ENCODE results near the gene ZNF264. TPM values are rescaled to one million over a fixed set of nuclear protein-coding genes. Genes with fewer than 3 reads are reported as not detected.

Gene ZNF264
- total and polyA plus RNA-seq, 2 of the 8 experiments (the other 6 are each of a cell fraction or from before 2014, with no cell fraction given), result 3.6 to 20.0 TPM

DNA sequence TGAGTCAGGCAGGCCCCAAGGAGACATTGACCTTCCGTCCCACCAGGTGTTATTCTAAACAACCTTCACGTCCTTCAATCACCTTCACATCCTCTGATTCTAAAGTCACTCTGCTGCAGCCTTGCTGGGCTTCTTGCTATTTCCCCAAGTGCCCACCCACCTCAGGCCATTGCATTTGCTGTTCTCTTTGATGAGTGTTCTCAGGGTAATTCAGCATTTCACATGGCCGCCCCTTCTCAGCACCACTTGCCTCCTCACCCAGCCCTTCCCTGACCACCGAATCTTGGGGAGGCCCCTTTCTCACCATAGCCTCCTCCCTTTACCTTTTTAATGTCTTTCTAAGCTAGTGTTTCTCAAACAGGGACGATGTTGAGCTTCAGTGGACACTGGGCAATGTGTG lies 53.8 kb downstream of the ZNF264 start:
- POLR2A ChIA-PET (ENCODE audit: partially characterized antibody), result interaction anchor here (2.0 kb wide), 1 partner anchor 54 kb away, joined by 4 read pairs; the partner anchor contains the start of gene ZNF264
- no peak for TF ChIP-seq BACH1 (IDR thresholded peaks at IDR 0.05; ENCODE audit: low read length)
- TF ChIP-seq, protein P1, sequence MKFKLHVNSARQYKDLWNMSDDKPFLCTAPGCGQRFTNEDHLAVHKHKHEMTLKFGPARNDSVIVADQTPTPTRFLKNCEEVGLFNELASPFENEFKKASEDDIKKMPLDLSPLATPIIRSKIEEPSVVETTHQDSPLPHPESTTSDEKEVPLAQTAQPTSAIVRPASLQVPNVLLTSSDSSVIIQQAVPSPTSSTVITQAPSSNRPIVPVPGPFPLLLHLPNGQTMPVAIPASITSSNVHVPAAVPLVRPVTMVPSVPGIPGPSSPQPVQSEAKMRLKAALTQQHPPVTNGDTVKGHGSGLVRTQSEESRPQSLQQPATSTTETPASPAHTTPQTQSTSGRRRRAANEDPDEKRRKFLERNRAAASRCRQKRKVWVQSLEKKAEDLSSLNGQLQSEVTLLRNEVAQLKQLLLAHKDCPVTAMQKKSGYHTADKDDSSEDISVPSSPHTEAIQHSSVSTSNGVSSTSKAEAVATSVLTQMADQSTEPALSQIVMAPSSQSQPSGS (IDR thresholded peaks at IDR 0.05; ENCODE audit: low read length), result no peak
- no peak for TF ChIP-seq GTF2F1 (IDR thresholded peaks at IDR 0.05; ENCODE audit: borderline replicate concordance, low read depth, low read length)
- no peak for TF ChIP-seq RNF2 (IDR thresholded peaks at IDR 0.05; ENCODE audit: borderline replicate concordance, low read depth, low read length, missing control alignments, poor library complexity, severe bottlenecking)
- TF ChIP-seq EGR1 (IDR thresholded peaks at IDR 0.05; ENCODE audit: borderline replicate concordance, low read depth, low read length), result no peak
- TF ChIP-seq CEBPB (IDR thresholded peaks at IDR 0.05; ENCODE audit: low read depth, low read length), result no peak
- TF ChIP-seq CHD1 (IDR thresholded peaks at IDR 0.05; ENCODE audit: low read depth, low read length), result no peak
- TF ChIP-seq TAF7 (optimal IDR thresholded peaks at IDR 0.05; ENCODE audit: borderline replicate concordance, low read depth, low read length), result no peak
- TF ChIP-seq YY1 (IDR thresholded peaks at IDR 0.05; ENCODE audit: low read depth, low read length), result no peak
- no peak for TF ChIP-seq SIX5 (IDR thresholded peaks at IDR 0.05; ENCODE audit: low read depth, low read length)
- no peak for TF ChIP-seq JUN (IDR thresholded peaks at IDR 0.05; ENCODE audit: low read depth, low read length)
- no peak for TF ChIP-seq SP4 (IDR thresholded peaks at IDR 0.05; ENCODE audit: low read length)
- no peak for TF ChIP-seq SRF (IDR thresholded peaks at IDR 0.05; ENCODE audit: low read depth, low read length)

More for the DNA sequence above, 53.8 kb downstream of the ZNF264 start:
- Histone ChIP-seq H2BK120ac (replicated peaks; ENCODE audit: low read depth, low read length) (no peak overlapping the region), H4K5ac (ENCODE audit: insufficient read length, low read depth, low read length) (no peak overlapping the region), H3K36me3 (ENCODE audit: control insufficient read depth in 2 of 4, insufficient read depth in 4 of 4, low read length in 3 of 4) (peaks cover 6 to 31% (median 21%) of the 10 kb centered on the region in 4 experiments; a peak in 7 of 8 replicates), H3K9me3 (ENCODE audit: insufficient read depth in 2 of 2, low read depth in 1 of 2, low read length in 1 of 2) (no peaks in the 10 kb centered on the region), H3K79me2 (ENCODE audit: control insufficient read depth in 1 of 2, insufficient read depth in 2 of 2, low read length in 2 of 2) (peaks cover 4 to 30% of the 10 kb centered on the region in 2 experiments), H3K27ac (ENCODE audit: low read depth, low read length) (no peak overlapping the region), H2AFZ (ENCODE audit: low read length) (no peak overlapping the region), H4K8ac (ENCODE audit: extremely low read depth, insufficient read depth, low read length) (no peak overlapping the region), H3K18ac (ENCODE audit: extremely low read depth, low read length) (no peak overlapping the region), H2BK12ac (ENCODE audit: low read depth, low read length) (no peak overlapping the region), H2BK5ac (ENCODE audit: low read depth, low read length) (no peak overlapping the region), H3K23me2 (ENCODE audit: low read depth, low read length) (peaks cover 8% of the 10 kb centered on the region), H3K4ac (replicated peaks; ENCODE audit: insufficient read length, low read depth, low read length) (no peak overlapping the region), H3K4me3 (ENCODE audit: extremely low read depth in 1 of 4, insufficient read depth in 2 of 4, low read depth in 3 of 4, low read length in 4 of 4) (no peak overlapping the region), H3K4me1 (replicated peaks in 1 of 4; ENCODE audit: control insufficient read depth in 3 of 4, insufficient read depth in 4 of 4, low read length in 3 of 4) (peaks cover 0 to 4% (median 2%) of the 10 kb centered on the region in 4 experiments; a peak in 2 of 7 replicates), H3K4me2 (ENCODE audit: insufficient read depth in 1 of 2, low read depth in 2 of 2, low read length in 2 of 2) (no peak overlapping the region), H2AK5ac (ENCODE audit: low read depth, low read length) (no peak overlapping the region), H3K9ac (replicated peaks in 1 of 4; ENCODE audit: extremely low read depth in 1 of 4, low read depth in 3 of 4, low read length in 3 of 4) (no peak overlapping the region), H3K23ac (ENCODE audit: insufficient read length) (no peak overlapping the region), H3K14ac (ENCODE audit: insufficient read length) (no peak overlapping the region), H2BK15ac (ENCODE audit: low read length) (no peak overlapping the region), H2BK20ac (ENCODE audit: low read length) (no peak overlapping the region), H4K20me1 (replicated peaks in 1 of 2; ENCODE audit: control insufficient read depth in 1 of 2, insufficient read depth in 2 of 2, low read length in 2 of 2) (peaks cover 2 to 3% of the 10 kb centered on the region in 2 experiments), H3K27me3 (replicated peaks in 1 of 4; ENCODE audit: control insufficient read depth in 3 of 4, extremely low read depth in 1 of 4, insufficient read depth in 3 of 4, low read length in 3 of 4) (no peaks in the 10 kb centered on the region), H3K79me1 (ENCODE audit: low read depth, low read length) (peaks cover 10% of the 10 kb centered on the region; the same call in 1 of the 2 replicates), H3K56ac (replicated peaks; ENCODE audit: insufficient read length, low read depth, low read length) (no peak overlapping the region), H4K91ac (replicated peaks; ENCODE audit: insufficient read length, low read length) (no peak overlapping the region)
- no peak for FAIRE-seq
- DNase-seq (ENCODE audit: low read depth in 1 of 2, low spot score in 2 of 2), result no peak
- CTCF ChIA-PET (ENCODE audit: partially characterized antibody), result interaction anchor here (1.0 kb wide), 1 partner anchor 161 kb away, joined by 3 read pairs; no protein-coding TSS in a partner anchor
- WGBS, 2 experiments (ENCODE audit: extremely low coverage in 1 of 2, insufficient coverage in 1 of 2, insufficient read length in 1 of 2, insufficient replicate concordance in 2 of 2, low coverage in 1 of 2, low lambda C conversion rate in 2 of 2, missing lambda C conversion rate in 1 of 2), result 95% methylated on average over 4 of the region's 5 CpGs; no CpG with 5 or more reads in 1 of the 2 experiments

All from H1 (cell line).